Thymus (tissue), 14 donors: ENCODE measurements around the gene KCNN4. TPM values are rescaled to one million over a fixed set of nuclear protein-coding genes. Genes with fewer than 3 reads are reported as not detected.
"Not testable (repeated sequence)": the region's sequence is repeated elsewhere in the genome, so short reads cannot be mapped to it uniquely, and the experiment has no call there.

Source experiments
- DNase-seq, 9 donors: peaks; one replicate each; pipeline ENCODE4 v3.0.0-alpha.2; 2013; ENCODE audit warnings: low spot score in 9 of 9, low read depth in 6 of 9, missing footprints in 1 of 9
- H3K27ac ChIP-seq, 2 donors: one replicate each; pipeline ENCODE4 v1.5.1; 2013; ENCODE audit warnings: control low read depth in 1 of 2, low read depth in 1 of 2, low read length in 1 of 2, mild to moderate bottlenecking in 1 of 2, moderate library complexity in 1 of 2
- H3K27me3 ChIP-seq, 2 donors: one replicate each; pipeline ENCODE4 v1.5.1; 2013; ENCODE audit warnings: low read length in 1 of 2; ENCODE audit not compliant: control insufficient read depth in 2 of 2, insufficient read depth in 1 of 2
- H3K36me3 ChIP-seq, 2 donors: one replicate each; pipeline ENCODE4 v1.5.1; 2013; ENCODE audit warnings: low read length in 1 of 2, mild to moderate bottlenecking in 1 of 2, moderate library complexity in 1 of 2; ENCODE audit not compliant: control insufficient read depth in 2 of 2, insufficient read depth in 2 of 2
- H3K4me1 ChIP-seq, 2 donors: one replicate each; pipeline ENCODE4 v1.5.1; 2013; ENCODE audit warnings: low read length in 2 of 2; ENCODE audit not compliant: control insufficient read depth in 2 of 2, insufficient read depth in 2 of 2
- H3K4me3 ChIP-seq, 2 donors: one replicate each; pipeline ENCODE4 v1.5.1; 2013; ENCODE audit warnings: low read length in 2 of 2, control low read depth in 1 of 2, mild to moderate bottlenecking in 1 of 2
- H3K9me3 ChIP-seq, 2 donors: one replicate each; pipeline ENCODE4 v1.5.1; 2013; ENCODE audit warnings: low read length in 1 of 2, mild to moderate bottlenecking in 1 of 2; ENCODE audit not compliant: control insufficient read depth in 2 of 2, insufficient read depth in 1 of 2
- WGBS: extraction: QIAGEN DNeasy Blood & Tissue Kit; methylation state at CpG from one replicate; pipeline ENCODE4 v1.1.7; 2013; 5-methylcytosine and 5-hydroxymethylcytosine counted together
- long read RNA-seq, 10 donors: transcript quantifications; one replicate each; lab custom pipeline, GENCODE V29; 2026
- polyA plus RNA-seq: library from polyadenylated mRNA; stranded (reverse); fragments of 200-250 nt; gene quantifications from one replicate; pipeline ENCODE4 v1.2.3, GENCODE V29; 2013
- total RNA-seq: library from RNA; stranded (reverse); fragments of 120-200 nt; gene quantifications from one replicate; pipeline ENCODE4 v1.2.4, GENCODE V29; 2013
- donor health status: healthy.

KCNN4 gene
- total RNA-seq (8.7 TPM), polyA plus RNA-seq (22.9 TPM)
- long read RNA-seq, donor 1 = 0 reads
- long read RNA-seq, donor 2, transcript KCNN4-211 (9 exons, 1,956 nt) = major isoform, 6 of 7 reads
- long read RNA-seq, donor 2, partial matches to known transcripts = 0 of 7 reads
- long read RNA-seq, donor 2, other reads (novel, unspliced or antisense) = 0 of 7 reads
- long read RNA-seq, donor 3, partial matches to known transcripts = 0 of 3 reads
- long read RNA-seq, donor 3, other reads (novel, unspliced or antisense) = 0 of 3 reads
- long read RNA-seq, donor 4 = 0 reads
- long read RNA-seq, donor 5, partial matches to known transcripts = 0 of 3 reads
- long read RNA-seq, donor 5, other reads (novel, unspliced or antisense) = 0 of 3 reads
- long read RNA-seq, donor 6, partial matches to known transcripts = 0 of 3 reads
- long read RNA-seq, donor 6, other reads (novel, unspliced or antisense) = 0 of 3 reads
- long read RNA-seq, donor 7 = 0 reads
- long read RNA-seq, donor 8, partial matches to known transcripts = 0 of 1 reads
- long read RNA-seq, donor 8, other reads (novel, unspliced or antisense) = 0 of 1 reads
- long read RNA-seq, donor 9, partial matches to known transcripts = 0 of 2 reads
- long read RNA-seq, donor 9, other reads (novel, unspliced or antisense) = 0 of 2 reads
- long read RNA-seq, donor 10, partial matches to known transcripts = 0 of 2 reads
- long read RNA-seq, donor 10, other reads (novel, unspliced or antisense) = 0 of 2 reads

DNA sequence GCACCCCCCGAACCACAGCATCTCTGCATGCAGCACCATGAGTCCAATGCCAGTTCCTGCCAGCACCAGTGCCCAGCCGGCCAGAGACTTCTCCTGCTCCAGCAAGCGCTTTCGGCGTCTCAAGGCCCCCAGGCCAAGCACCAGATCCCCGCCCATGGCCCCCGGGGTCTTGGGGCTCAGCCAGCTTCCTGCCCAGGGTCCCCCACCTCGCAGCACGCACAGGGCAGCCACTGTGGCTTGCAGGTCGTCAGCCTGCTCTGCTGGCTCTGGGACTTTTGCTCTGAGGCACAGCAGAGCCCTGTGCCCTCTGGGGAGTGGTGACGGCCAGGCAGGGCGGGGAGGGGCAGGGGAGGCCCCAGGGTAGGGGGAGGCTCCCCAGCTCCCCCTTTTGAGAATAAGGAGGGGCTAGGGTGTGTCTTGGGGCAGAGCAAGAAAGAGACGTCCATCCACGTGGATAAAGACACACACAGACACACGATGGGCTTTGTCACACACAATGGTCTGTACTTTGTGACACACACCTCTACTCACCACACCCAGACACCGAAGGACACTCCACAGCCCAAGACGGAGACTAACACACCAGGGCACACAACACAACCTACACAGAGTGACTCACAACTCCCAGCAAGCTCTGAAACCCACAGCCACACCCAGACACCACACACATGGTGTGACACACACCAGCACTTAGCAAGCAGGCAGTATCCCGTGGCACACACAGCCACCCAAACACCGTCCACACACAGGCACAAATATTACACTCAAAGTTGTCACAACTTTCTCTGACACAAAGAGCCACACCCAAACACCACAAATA is at the start of gene KCNN4:
TSS of gene KCNN4 (minus strand) at position 268 of the 820 bp plus-strand sequence. CDS start at position 156, 112 bp downstream.
- Histone ChIP-seq H3K4me1 (peaks cover 49 to 81% of the 10 kb centered on the region in 2 donors), H3K27me3 (no peaks in the 10 kb centered on the region), H3K27ac (peak within 1 kb of the TSS; percentile 88 to 94), H3K4me3 (peak within 1 kb of the TSS; percentile 53 to 62), H3K9me3 (no peaks in the 10 kb centered on the region), H3K36me3 (no peaks in the 10 kb centered on the region)
- WGBS = 14% methylated on average over 19 of the region's 19 CpGs
- peak in 3 of 9 donors; percentile 38 to 65 (median 45) for DNase-seq

GRCh38 chr19:43826787-43827754 is 46.3 kb upstream of the KCNN4 start, which contains the start of gene ZNF283:
TSS of gene ZNF283 (plus strand) at chr19:43827321. CDS start at chr19:43833505, 6,184 bp downstream.
- no peaks in the 10 kb centered on the region for H3K27me3 ChIP-seq
- peaks cover 7 to 9% of the 10 kb centered on the region in 2 donors for H3K4me1 ChIP-seq
- peak within 1 kb of the TSS in 1 of 2 donors; percentile 31 for H3K27ac ChIP-seq
- DNase-seq = peak; percentile 66 to 90 (median 81)
- WGBS = 10% methylated on average over 46 of the region's 46 CpGs
- peak within 1 kb of the TSS; percentile 53 to 88 for H3K4me3 ChIP-seq
- no peaks in the 10 kb centered on the region for H3K9me3 ChIP-seq
- peaks cover 0 to 2% of the 10 kb centered on the region in 2 donors for H3K36me3 ChIP-seq

DNA sequence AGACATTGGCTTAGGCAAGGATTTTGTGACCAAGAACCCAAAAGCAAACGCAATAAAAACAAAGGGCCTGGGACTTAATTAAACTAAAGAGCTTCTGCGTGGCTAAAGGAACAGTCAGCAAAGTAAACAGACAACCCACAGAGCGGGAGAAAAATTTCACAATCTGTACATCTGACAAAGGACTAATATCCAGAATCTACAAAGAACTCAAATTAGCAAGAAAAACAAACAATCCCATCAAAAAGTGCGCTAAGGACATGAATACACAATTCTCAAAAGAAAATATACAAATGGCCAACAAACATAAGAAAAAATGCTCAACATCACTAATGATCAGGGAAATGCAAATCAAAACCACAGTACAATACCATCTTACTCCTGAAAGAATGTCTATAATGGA is 43.8 kb upstream of the KCNN4 start:
- Histone ChIP-seq H3K27me3 (peaks cover 12 to 18% of the 10 kb centered on the region in 2 donors), H3K4me1 (peaks cover 7 to 16% of the 10 kb centered on the region in 2 donors)
- not testable (repeated sequence) for H3K27ac ChIP-seq, H3K36me3 ChIP-seq, H3K4me3 ChIP-seq, DNase-seq, H3K9me3 ChIP-seq
- WGBS = 67% methylated on average over 4 of the region's 4 CpGs

DNA sequence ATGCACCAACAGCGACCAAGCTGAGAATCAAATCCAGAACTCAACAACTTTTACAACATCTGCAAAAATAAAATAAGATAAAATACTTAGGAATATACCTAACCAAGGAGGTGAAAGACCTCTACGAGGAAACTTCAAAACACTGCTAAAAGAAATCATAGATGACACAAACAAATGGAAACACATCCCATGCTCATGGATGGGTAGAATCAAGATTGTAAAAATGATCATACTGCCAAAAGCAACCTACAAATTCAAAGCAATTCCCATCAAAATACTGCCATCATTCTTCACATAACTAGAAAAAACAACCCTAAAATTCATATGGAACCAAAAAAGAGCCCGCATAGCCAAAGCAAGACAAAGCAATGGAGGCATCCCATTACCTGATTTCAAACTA is 43.1 kb upstream of the KCNN4 start:
- H3K27ac ChIP-seq, DNase-seq, H3K36me3 ChIP-seq, H3K4me3 ChIP-seq, H3K9me3 ChIP-seq: not testable (repeated sequence)
- Histone ChIP-seq H3K4me1 (peaks cover 7 to 16% of the 10 kb centered on the region in 2 donors), H3K27me3 (peaks cover 12 to 23% of the 10 kb centered on the region in 2 donors)
- 87% methylated on average over 3 of the region's 3 CpGs for WGBS

DNA sequence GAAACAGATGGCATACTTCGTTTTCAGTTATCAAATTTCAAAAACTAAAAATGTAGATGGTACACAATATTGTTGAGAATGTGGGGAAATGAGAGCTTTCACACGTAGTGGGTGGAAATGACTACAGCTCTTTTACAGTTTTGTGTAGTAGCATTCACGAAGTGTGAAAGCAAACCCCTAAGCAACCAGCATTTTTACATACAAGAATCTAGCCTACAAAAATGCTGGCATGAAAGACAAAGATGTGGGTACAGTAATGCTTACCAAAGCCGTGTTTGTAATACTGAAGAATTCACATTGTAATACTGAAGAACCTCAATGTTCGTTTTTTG is 40.1 kb upstream of the KCNN4 start:
- peaks cover 0 to 7% of the 10 kb centered on the region in 2 donors for H3K4me1 ChIP-seq
- DNase-seq = no peak
- 35% methylated on average over 5 of the region's 5 CpGs for WGBS
- H3K36me3 ChIP-seq = no peaks in the 10 kb centered on the region
- peaks cover 12 to 23% of the 10 kb centered on the region in 2 donors for H3K27me3 ChIP-seq
- H3K9me3 ChIP-seq = peaks cover 0 to 5% of the 10 kb centered on the region in 2 donors
- H3K27ac ChIP-seq = no peak overlapping the region
- H3K4me3 ChIP-seq = peak overlapping the region; percentile 8 to 29

DNA sequence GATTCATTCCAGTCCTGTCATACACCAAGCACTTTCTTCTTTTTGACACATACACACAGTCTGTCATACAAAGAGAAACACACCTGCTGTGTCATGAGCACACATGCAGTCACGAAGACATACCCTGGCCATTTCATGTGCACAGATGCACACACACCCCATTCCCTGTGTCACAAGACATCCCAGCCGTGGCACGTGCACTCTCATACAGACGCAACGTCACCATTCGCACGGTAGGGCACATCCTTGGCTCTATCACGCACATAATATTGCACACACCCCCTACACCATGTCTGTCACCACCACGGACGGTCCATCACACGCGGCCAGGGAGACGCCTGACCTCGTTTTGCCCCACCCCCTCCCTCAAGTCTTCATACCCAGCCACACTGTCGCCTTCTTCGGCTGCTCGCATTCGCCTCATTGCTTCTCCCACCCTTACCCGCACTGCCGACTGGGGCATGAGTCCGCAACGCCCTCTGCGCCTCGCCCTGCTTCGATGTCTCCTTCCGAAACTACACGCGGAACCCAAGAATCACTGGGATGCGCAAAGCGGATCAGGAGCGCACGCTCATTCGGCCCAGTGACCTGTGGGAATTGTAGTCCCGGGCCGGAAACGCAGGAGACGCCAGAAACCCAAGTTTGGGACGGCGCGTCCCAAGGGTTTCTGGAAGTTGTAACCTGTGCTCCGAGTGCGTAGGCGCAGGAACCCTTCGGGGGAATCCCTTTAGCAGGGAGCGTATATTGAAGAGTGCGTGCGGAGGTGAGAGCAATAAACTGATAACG is 39.5 kb upstream of the KCNN4 start:
- DNase-seq = no peak
- H3K27me3 ChIP-seq = peaks cover 12 to 23% of the 10 kb centered on the region in 2 donors
- H3K27ac ChIP-seq = no peak overlapping the region
- peaks cover 0 to 5% of the 10 kb centered on the region in 2 donors for H3K9me3 ChIP-seq
- WGBS = 22% methylated on average over 48 of the region's 48 CpGs
- peak overlapping the region; percentile 8 to 29 for H3K4me3 ChIP-seq
- peaks cover 0 to 7% of the 10 kb centered on the region in 2 donors for H3K4me1 ChIP-seq
- H3K36me3 ChIP-seq = no peaks in the 10 kb centered on the region

GRCh38 chr19:43818500-43818899 is 37.7 kb upstream of the KCNN4 start:
- Histone ChIP-seq H3K9me3 (peaks cover 0 to 5% of the 10 kb centered on the region in 2 donors), H3K4me3 (no peak overlapping the region), H3K36me3 (no peaks in the 10 kb centered on the region), H3K27me3 (peaks cover 12 to 23% of the 10 kb centered on the region in 2 donors), H3K27ac (no peak overlapping the region), H3K4me1 (peaks cover 0 to 7% of the 10 kb centered on the region in 2 donors)
- DNase-seq = no peak
- 89% methylated on average over 5 of the region's 5 CpGs for WGBS
